HG02759 (cell line): Measurements from ENCODE around the gene ZAP70.

Experiments
- ATAC-seq: cut with Tn5 transposase; IDR thresholded peaks from one replicate; pipeline ENCODE4 v1.9.1; 2021; ENCODE audit warnings: mild to moderate bottlenecking, moderate library complexity; ENCODE audit not compliant: unreplicated experiment

Gene ZAP70

DNA sequence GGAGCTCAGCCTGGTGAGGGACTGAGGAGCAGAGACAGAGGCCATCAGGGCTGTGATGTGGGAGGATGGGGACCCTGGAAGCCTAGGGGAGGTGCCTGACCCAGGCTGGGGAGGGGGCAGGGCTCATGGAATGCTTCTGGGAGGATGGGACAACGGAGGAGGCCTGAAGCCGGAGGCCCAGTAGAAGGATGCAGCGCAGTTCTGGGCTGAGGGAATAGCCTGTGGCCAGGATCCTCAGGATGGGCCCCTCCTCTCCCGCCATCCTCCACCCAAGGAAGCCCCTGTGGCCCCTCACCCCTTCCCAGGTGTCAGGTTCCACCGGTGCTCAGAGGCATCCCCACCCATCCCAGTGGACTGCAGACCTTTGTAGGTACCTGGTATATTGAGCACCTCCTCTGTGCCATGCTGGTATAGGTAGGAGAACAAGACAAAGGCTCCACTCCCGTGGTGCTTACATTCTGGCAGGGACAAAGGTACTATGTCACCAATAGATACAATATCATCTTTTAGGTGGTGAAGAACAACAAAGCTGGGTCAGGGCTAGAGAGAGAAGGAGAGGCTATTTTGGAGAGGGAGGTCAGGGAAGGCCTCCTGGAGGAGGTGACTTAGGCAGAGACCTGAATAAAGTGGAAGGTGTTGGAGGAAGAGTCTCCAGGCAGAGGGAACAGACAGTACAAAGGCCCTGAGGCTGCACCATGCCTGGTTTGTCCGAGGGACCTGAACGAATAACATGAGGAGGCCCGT, 2.7 kb downstream of the ZAP70 start:
- ATAC-seq, result no peak

- ATAC-seq, result no peak
Observed at GRCh38 chr2:97716695-97717612, 3.6 kb downstream of the ZAP70 start.

DNA sequence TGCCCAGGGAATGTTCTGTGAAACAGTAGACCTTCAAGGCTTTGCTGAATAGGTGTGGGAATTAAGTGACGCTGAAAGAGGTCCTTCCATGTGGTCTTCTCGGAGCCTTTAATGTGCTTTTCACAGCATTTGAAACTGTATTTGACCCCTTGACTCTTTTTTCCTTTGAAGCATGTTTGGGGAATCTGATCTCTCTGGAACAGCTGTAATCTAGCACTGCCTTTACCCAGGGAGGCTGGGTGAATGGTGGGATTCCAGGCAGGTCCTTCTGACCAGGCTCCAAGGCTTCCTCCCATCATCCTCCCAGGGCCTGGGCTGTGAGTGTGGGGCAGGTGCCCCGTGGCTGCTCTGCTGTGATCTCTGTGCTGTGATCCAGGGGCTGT, 4.2 kb downstream of the ZAP70 start:
- no peak for ATAC-seq

DNA sequence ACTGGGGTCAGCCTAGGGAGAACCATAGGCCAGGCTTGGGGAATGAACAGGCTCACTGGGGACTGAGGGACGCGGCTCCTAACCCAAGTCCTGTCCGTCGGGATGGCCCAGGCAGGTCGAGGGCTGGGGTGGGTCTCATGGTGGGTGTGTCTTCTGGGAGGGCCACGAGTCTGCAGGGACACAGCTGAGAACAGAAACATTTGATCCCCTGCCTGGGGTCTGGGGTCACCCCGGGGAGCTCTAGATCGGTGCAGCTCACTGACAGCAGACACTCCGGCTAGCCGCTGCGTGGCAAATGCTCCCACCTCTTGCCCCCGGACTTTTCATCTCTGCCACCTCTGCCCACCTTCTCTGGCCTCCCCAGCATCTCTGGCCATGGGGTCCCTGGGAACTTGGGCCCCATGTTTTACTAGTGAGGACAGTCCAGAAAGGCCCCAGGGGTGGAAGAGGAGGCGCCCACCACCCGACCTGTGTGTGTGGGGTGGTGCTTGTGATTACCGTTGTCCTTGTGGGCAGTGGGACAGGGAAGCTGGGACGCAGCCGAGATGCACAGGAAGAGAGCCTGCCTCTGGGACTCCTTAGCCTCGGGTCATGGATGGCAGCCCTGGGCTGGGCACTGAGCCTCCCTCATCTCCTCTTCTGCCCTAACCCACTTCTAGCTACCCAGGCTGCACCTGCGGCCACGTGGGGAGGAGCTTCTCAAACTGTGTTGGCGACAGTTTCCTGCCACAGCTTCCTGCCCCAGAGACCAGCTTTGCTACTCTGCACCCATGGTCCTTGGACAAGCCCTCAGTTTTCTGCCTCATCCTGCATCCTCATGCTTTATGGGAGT, 4.9 kb downstream of the ZAP70 start:
- ATAC-seq, result peak; percentile 68

- ATAC-seq, result no peak
Observed at GRCh38 chr2:97718942-97719341, 5.6 kb downstream of the ZAP70 start.

DNA sequence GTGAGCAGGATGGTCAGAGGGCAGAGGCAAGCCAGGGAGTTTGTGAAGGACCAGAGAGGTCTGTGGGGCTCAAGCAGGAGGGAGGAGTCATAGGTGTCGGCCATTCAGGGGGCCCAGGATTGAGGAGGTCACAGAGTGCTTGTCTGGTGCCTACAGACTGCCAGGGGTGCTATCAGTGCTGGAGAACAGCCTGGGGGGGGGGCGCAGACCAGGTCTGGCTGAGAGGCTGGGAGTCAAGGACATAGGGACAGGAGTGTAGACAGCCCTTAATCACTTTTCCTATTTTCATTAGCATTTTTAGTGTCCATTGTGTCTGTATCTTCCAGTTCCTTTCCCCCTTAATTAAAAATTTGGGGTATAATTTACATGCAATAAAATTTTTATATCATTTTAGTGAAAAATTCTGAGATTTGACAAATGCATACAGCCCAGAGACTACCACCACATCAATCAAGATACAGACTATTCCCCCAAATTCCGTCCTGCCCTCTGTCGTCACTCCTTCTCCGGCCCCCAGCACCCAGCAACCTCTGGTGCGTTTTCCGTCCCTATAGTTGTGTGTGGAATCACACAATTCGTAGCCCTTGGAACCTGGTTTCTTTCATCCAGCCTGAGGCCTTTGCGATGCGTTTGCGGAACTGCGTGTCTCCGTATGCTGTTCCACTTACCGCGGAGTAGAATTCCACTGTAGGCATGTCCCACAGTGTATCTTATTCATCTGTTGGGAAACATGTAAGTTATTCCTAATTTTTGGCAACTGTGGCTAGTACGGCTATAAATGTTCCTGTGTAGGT, 6.2 kb downstream of the ZAP70 start:
- ATAC-seq, result no peak

DNA sequence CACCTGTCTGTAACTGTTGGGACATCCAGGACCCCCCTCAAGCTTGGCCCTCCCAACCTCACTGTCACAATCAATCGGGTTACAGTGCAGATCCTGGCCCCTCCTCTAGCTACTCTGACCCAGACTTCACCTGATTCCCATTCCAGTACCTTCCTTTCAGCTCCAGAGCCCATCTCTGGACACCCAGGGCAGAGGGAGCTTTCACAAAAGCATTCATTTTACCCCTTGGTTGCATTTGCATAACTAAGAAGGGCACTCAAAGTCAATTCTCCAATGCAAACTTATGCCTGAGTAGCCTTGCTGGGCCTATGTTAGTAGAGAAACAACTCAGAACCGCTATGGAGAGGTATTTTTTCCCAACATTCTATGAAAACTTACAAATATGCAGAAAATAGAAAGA, 7.4 kb downstream of the ZAP70 start:
- no peak for ATAC-seq

DNA sequence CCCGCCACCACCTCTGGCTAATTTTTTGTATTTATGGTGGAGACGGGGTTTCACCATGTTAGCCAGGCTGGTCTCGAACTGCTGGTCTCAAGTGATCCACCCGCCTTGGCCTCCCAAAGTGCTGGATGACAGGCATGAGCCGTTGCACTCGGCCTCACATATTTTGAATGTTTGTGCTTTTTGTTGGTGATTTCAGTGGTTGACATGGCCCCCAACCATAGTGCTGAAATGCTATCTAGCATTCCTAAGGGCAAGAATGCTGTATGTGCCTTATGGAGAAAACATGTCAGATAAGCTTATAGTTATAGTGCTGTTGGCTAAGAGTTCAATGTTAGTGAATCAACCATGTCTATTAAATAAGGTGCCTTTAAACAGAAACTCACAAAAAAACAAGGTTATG, 8.9 kb downstream of the ZAP70 start:
- ATAC-seq, result no peak

DNA sequence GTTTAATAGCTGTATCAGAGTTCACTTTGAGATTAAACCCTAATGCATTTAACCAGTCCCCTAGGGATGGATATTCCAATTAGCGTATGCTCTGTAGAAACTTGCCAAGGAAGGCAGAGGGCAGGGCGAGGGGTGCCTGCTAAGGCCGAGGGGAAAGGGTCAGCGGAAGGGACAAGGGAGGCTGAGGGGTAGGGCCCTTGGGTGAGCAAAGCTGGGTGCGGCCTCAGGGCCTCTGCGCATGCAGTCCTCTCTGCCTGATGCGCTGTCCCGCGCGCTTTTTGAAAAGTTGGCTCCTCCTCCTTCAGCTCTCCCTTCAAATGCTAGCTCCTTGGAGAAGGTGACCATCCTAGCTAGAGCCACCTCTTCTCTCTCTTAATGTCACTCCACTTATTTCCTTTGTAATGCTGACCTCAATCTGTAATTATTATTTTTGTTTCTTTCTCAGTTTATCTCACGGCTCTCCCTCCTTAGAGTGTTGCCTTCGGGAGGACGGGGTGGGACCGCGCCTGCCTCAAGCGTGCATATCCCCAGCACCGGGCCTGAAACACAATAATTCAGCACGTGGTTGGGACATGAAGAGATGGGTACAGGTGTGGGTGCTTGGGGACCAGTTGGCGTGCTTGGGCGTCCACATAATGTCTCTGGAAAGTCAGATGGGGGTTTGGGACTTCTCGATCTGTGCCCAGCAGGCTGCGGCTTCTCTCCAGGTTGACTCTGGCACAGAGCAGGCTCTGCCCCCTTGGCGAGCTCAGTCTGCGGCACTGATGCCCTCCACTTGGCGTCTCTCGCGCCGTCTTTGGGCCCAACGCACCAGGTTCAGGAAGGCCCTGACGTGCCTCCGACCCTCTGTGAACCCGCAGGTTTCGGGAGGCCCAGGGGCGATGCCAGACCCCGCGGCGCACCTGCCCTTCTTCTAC, 10.0 kb downstream of the ZAP70 start:
- ATAC-seq, result no peak

DNA sequence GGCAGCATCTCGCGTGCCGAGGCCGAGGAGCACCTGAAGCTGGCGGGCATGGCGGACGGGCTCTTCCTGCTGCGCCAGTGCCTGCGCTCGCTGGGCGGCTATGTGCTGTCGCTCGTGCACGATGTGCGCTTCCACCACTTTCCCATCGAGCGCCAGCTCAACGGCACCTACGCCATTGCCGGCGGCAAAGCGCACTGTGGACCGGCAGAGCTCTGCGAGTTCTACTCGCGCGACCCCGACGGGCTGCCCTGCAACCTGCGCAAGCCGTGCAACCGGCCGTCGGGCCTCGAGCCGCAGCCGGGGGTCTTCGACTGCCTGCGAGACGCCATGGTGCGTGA, 10.7 kb downstream of the ZAP70 start:
- ATAC-seq, result no peak

DNA sequence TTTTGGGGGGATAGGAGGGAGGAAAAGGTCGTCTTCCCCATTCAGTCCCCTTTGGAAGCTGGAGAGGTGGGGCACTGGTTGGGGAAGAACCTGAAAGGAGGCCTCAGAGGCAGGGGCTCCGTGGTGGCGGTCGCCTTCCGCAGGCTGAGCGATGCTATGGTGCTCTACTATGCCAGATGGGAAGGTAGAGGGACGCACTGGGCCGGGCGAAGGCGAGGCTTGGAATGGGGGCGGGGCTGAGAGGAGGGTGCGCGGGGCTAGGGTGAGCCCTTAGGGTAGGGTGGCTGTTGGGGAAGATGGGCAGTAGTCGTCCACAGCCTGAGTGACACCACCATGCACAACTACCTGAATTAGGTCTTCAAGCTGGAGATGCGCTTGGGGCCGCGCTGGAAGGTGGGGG, 11.1 kb downstream of the ZAP70 start:
- ATAC-seq, result no peak

GRCh38 chr2:97724946-97725688, 11.7 kb downstream of the ZAP70 start:
- ATAC-seq, result no peak

DNA sequence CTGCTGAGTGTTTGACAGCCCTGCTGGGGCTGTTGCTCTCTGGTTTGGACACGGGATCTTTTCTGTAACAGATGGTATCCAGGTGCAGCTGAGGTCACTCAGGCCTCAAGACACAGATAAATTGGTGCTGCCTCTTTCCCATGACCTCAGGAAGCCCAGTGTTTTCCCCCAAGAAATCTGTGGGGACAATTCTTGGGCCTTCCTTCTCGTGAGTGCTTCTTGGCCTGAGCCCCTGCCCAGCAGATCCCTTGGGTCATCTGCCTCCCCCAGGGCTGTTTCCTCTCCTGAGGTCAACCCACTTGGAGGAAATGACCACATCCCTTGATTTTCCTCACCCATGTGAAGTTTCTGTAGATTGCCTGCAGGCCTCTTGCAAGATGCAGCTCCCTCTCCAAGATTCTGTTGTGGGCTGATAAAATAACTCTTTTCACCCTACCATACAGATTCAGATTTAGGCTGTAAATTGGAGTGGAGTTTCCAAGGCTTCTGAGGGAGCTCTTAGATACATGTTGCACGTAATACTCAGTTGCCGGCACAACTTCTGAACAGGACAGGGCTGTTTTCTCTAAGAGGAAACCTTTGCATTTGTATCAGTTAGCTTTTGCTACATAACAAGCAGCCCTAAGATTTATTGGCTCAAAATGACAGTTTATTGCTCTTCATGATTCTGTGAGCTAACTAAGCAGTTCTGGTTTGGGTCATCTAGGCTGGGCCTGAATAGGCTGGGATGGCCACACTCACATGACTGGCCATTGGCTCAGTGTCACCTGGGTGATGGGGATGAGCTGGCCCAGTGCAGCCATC, 13.1 kb downstream of the ZAP70 start:
- no peak for ATAC-seq

DNA sequence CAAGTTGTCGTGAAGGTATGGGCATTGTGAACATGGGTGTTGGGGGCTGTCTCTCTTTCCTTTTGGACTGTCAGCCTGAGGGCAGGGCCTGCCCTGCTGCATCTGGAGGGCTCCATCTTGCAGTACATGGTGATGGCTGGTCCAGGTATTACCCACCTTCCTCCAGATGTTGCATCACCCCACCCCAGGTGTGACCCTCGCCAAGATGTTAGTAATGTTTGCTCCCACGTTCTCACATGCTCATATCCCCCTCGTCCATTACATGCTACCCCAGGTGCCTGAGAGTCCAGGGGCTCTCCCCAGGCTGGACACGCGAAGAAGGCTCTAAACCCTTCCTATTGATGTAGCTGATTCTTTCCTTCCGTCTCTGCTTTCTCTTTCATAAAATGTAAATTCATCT, 13.9 kb downstream of the ZAP70 start:
- no peak for ATAC-seq

DNA sequence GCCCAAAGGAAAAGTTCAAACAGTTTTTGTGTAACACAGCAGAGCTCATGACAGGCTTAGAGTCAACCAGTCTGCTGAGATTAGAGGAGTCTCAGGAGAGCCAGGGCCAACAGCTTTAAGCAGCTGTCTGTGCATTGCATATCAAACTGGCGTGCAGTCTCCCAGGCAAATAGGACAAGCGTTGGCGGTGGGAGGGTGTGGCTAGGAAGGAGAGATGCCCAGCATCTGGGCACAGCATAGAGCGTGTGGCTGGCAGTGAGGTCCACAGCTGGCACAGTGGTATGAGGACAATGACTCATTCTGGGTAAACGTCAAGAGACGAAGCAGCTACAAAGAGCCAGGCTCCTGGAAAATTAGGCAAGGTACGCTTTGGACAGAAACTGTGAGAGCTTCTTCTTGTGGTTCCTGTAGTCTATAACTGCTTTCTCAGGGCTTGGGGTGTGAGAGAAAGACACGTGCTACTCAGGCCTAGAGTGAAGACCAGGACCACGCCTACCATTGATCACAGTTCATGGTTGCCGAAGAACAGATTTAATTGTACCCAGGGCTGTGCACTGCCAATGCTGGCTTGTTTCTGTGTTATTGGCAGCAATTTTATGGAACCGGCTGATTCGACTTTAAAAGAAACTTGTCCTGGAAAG, 14.8 kb downstream of the ZAP70 start:
- ATAC-seq, result no peak

- no peak for ATAC-seq
Observed at GRCh38 chr2:97730245-97730644, 16.9 kb downstream of the ZAP70 start.

GRCh38 chr2:97731274-97732020, 18.1 kb downstream of the ZAP70 start:
- no peak for ATAC-seq
